Fibroblast of skin of scalp (primary cell): Measurements from ENCODE around the gene FAU.
A peak's percentile ranks its signal among the peaks of the same experiment; 100 is the strongest.

ENCODE experiments used
- DNase-seq: peaks from one replicate; pipeline ENCODE4 v3.0.0-alpha.2; 2013

The FAU gene

GRCh38 chr11:65135633-65136145 is 13.8 kb upstream of the FAU start:
- DNase-seq, result no peak

GRCh38 chr11:65134952-65135632 is 13.2 kb upstream of the FAU start:
- DNase-seq, result peak; percentile 96

GRCh38 chr11:65134240-65134951 is 12.5 kb upstream of the FAU start, which contains the start of gene SYVN1:
SYVN1 (minus strand) TSS chr11:65134519; CDS start chr11:65133601, 918 bp downstream.
- DNase-seq, result peak; percentile 91

- no peak for DNase-seq
Measured at GRCh38 chr11:65133724-65134123, 11.8 kb upstream of the FAU start.

- DNase-seq, result no peak
Measured at GRCh38 chr11:65132988-65133700, 11.2 kb upstream of the FAU start.

GRCh38 chr11:65132238-65132987 is 10.5 kb upstream of the FAU start:
- no peak for DNase-seq

GRCh38 chr11:65131895-65132237 is 9.9 kb upstream of the FAU start:
- DNase-seq, result no peak

- DNase-seq, result no peak
Measured at GRCh38 chr11:65131417-65131776, 9.5 kb upstream of the FAU start.

- DNase-seq, result no peak
Measured at GRCh38 chr11:65130631-65131416, 8.9 kb upstream of the FAU start.

- DNase-seq, result no peak
Measured at GRCh38 chr11:65129649-65130441, 7.9 kb upstream of the FAU start.

- no peak for DNase-seq
Measured at GRCh38 chr11:65128182-65129145, 6.5 kb upstream of the FAU start.

- no peak for DNase-seq
Measured at GRCh38 chr11:65127473-65128181, 5.7 kb upstream of the FAU start.

GRCh38 chr11:65126624-65127274 is 4.8 kb upstream of the FAU start:
- DNase-seq, result no peak

- no peak for DNase-seq
Measured at GRCh38 chr11:65125197-65126056, 3.5 kb upstream of the FAU start.

- DNase-seq, result no peak
Measured at GRCh38 chr11:65124480-65125196, 2.7 kb upstream of the FAU start.

GRCh38 chr11:65121447-65121864 is 478 bp downstream of the FAU start:
- DNase-seq, result no peak

- DNase-seq, result no peak
Measured at GRCh38 chr11:65120831-65121230, 1.1 kb downstream of the FAU start.
